K562 (cell line): ENCODE results near the gene MIX23. TPM values are rescaled to one million over a fixed set of nuclear protein-coding genes. Genes with fewer than 3 reads are reported as not detected.

ENCODE experiments used
- CCNT2 ChIP-seq: IDR thresholded peaks from 2 replicates; pipeline ENCODE4 v1.6.1; 2011; ENCODE audit warnings: borderline replicate concordance, low read depth, mild to moderate bottlenecking, moderate library complexity, mixed read lengths, low read length; ENCODE audit not compliant: insufficient read length; ENCODE audit errors: extremely low read depth
- CREB1 ChIP-seq, 2 experiments: sonication (generic) in 1 of 2; formaldehyde crosslinking in 1 of 2; IDR thresholded peaks; 2 replicates each; pipeline versions ENCODE4 v1.6.1 to v1.8.0; 2012 to 2022; ENCODE audit warnings: inconsistent platforms in 1 of 2, mild to moderate bottlenecking in 1 of 2, missing genetic modification reagents in 1 of 2, moderate library complexity in 1 of 2
- HLTF ChIP-seq: fragments of 450-650 bp; IDR thresholded peaks from 2 replicates; pipeline ENCODE4 v1.6.1; 2016
- NFE2L1 ChIP-seq: fragments of 450-650 bp; IDR thresholded peaks from 2 replicates; pipeline ENCODE4 v1.6.1; 2016; ENCODE audit warnings: missing genetic modification characterization, low read depth, mild to moderate bottlenecking, missing compliant biosample characterization, moderate library complexity, borderline replicate concordance
- PYGO2 ChIP-seq: fragments of 450-650 bp; IDR thresholded peaks from 2 replicates; pipeline ENCODE4 v1.6.1; 2016; ENCODE audit warnings: mild to moderate bottlenecking, missing genetic modification characterization, moderate library complexity, missing compliant biosample characterization
- RBM14 ChIP-seq: fragments of 200-400 bp; formaldehyde crosslinking; IDR thresholded peaks from 2 replicates; pipeline ENCODE4 v1.6.1; 2018; ENCODE audit warnings: low read depth, mild to moderate bottlenecking, low read length, moderate library complexity, borderline replicate concordance; ENCODE audit not compliant: insufficient read depth
- RBM25 ChIP-seq: fragments of 200-400 bp; formaldehyde crosslinking; IDR thresholded peaks from 2 replicates; pipeline ENCODE4 v1.6.1; 2018; ENCODE audit warnings: low read length, low read depth, moderate library complexity; ENCODE audit not compliant: severe bottlenecking
- RBM34 ChIP-seq: fragments of 200-400 bp; formaldehyde crosslinking; IDR thresholded peaks from 2 replicates; pipeline ENCODE4 v1.6.1; 2018; ENCODE audit warnings: low read length, borderline replicate concordance; ENCODE audit not compliant: insufficient read depth
- RBM39 ChIP-seq: fragments of 200-400 bp; formaldehyde crosslinking; optimal IDR thresholded peaks from 2 replicates; pipeline ENCODE3; 2018; ENCODE audit warnings: low read depth, low read length
- SMARCE1 ChIP-seq: fragments of 450-650 bp; IDR thresholded peaks from 2 replicates; pipeline ENCODE4 v1.7.1; 2016; ENCODE audit warnings: mild to moderate bottlenecking
- TOE1 ChIP-seq, 2 experiments: fragments of 450-650 bp in 1 of 2; sonication (generic) in 1 of 2; formaldehyde crosslinking in 1 of 2; IDR thresholded peaks; 2 replicates each; pipeline versions ENCODE4 v1.7.1 to v1.8.0; 2016 to 2022; ENCODE audit warnings: borderline replicate concordance in 2 of 2, mild to moderate bottlenecking in 2 of 2, antibody characterized with exemption in 1 of 2, inconsistent platforms in 1 of 2, low read depth in 1 of 2, missing genetic modification reagents in 1 of 2, moderate library complexity in 1 of 2
- ZNF140 ChIP-seq: fragments of 250-450 bp; sonication (Bioruptor Pico); IDR thresholded peaks from 2 replicates; pipeline ENCODE4 v1.8.0; 2021; ENCODE audit warnings: moderate library complexity, mild to moderate bottlenecking, inconsistent platforms
- ZNF408 ChIP-seq: fragments of 250-450 bp; sonication (Bioruptor Pico); IDR thresholded peaks from 2 replicates; pipeline ENCODE4 v1.4.0; 2020; ENCODE audit warnings: low read depth, mild to moderate bottlenecking, moderate library complexity
- ZNF644 ChIP-seq: fragments of 200-800 bp; sonication (Bioruptor generic); IDR thresholded peaks from 2 replicates; pipeline ENCODE4 v1.6.1; 2016; ENCODE audit warnings: low read depth, missing genetic modification characterization, missing compliant biosample characterization
- ZNF785 ChIP-seq: fragments of 250-450 bp; sonication (Bioruptor Pico); IDR thresholded peaks from 2 replicates; pipeline ENCODE4 v1.4.0; 2020; ENCODE audit warnings: mild to moderate bottlenecking
- polyA plus RNA-seq, 8 experiments: library from polyadenylated mRNA; depleted of rRNA in 4 of 8; stranded (reverse) in 5 of 8; unstranded in 3 of 8; fragments of >200 nt; fragmentation: Nextera tagmentation in 2 of 8; fragmentation: Illumina TruSeq in 1 of 8; extraction: Ambion mirVana in 2 of 8; extraction: Trizol in 1 of 8; gene quantifications; 2 replicates each; pipeline versions ENCODE4 v1.2.1 to v1.2.3, GENCODE V29; 2011 to 2014; ENCODE audit warnings: inconsistent platforms in 1 of 8, missing spikeins in 1 of 8
- total RNA-seq, 7 experiments: library from RNA; depleted of rRNA in 6 of 7; stranded (reverse); fragments of >200 nt in 6 of 7; fragmentation: Illumina TruSeq in 2 of 7; extraction: Trizol in 2 of 7; gene quantifications; 2 replicates each; pipeline versions ENCODE4 v1.2.1 to v1.2.3, GENCODE V29; 2011 to 2021; ENCODE audit warnings: low replicate concordance in 1 of 7
- TF ChIP-seq, protein P1 (sequence below): fragments of 450-650 bp; IDR thresholded peaks from 2 replicates; pipeline ENCODE4 v1.6.1; 2018; ENCODE audit not compliant: partially characterized antibody
- TF ChIP-seq, protein P2 (sequence below): fragments of 450-650 bp; IDR thresholded peaks from 2 replicates; pipeline ENCODE4 v1.7.1; 2018; ENCODE audit warnings: mild to moderate bottlenecking, low read depth; ENCODE audit not compliant: partially characterized antibody
- TF ChIP-seq, protein P3 (sequence below): fragments of 450-650 bp; IDR thresholded peaks from 2 replicates; pipeline ENCODE4 v1.6.1; 2016

MIX23 gene
- total and polyA plus RNA-seq, 9 of the 15 experiments (the other 6 are each of a cell fraction or from before 2014, with no cell fraction given) = 45.5 to 185 (median 106) TPM

DNA sequence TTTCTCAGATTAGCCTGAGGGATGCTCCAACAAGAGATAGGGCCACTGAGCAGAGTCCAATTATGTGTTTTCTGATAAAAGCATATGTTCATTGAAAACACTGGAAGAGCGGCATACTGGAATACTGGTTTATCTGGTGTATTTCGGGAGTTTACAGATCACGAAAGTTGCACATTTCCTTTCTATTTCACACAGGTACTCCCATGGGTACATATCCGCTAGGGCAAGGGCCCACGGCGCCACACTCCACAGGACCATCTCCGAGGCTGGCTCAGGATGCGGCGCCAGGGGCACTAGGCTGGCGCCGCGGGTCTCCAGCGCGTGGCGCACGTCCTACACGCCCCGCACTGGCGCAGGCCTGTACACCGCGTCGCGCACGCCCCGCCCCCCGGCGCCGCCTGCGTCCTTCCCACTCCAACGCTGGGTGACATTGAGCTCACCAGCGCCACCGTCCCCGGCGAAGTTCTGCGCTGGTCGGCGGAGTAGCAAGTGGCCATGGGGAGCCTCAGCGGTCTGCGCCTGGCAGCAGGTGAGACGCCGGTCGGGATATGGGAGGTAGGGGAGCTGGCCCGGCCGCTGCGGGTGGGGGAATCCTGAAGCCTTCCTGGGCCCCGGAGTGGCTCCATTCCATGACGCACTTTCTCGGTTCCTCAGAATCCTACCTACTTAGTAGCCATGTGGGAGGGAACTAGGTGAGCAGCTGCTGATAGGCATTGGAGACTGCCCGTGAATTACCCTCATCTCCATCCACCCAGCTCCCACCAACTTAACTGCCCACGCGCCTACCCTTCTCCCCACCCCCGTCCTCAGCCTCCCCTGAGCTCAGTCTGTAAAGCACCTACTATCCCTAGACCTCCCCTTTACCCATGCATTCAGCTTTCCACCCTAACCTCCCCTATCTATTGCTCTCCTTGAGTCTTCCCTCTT, 1.0 kb upstream of the MIX23 start, which contains the start of gene FAM162A (continued):
- TF ChIP-seq CREB1 (IDR thresholded peaks at IDR 0.05) (peak; percentile 91), CREB1 (CRISPR knock-in tag; IDR thresholded peaks at IDR 0.05) (peak; percentile 87), RBM39 (no peak), RBM14 (no peak), SMARCE1 (no peak), RBM25 (no peak), HLTF (no peak), RBM34 (no peak), CCNT2 (peak; percentile 87), TOE1 (IDR thresholded peaks at IDR 0.05; ENCODE audit: borderline replicate concordance) (peak; percentile 45; the same call in 1 of the 2 replicates), TOE1 (CRISPR knock-in tag; IDR thresholded peaks at IDR 0.05; ENCODE audit: borderline replicate concordance, low read depth) (0 out of 2 replicates have a peak, but pooled peaks have one; percentile 21), ZNF785 (CRISPR knock-in tag) (no peak), NFE2L1 (tag) (no peak), ZNF140 (CRISPR knock-in tag) (no peak), PYGO2 (no peak), ZNF408 (CRISPR knock-in tag) (no peak), ZNF644 (tag) (no peak)
- TF ChIP-seq, protein P1, sequence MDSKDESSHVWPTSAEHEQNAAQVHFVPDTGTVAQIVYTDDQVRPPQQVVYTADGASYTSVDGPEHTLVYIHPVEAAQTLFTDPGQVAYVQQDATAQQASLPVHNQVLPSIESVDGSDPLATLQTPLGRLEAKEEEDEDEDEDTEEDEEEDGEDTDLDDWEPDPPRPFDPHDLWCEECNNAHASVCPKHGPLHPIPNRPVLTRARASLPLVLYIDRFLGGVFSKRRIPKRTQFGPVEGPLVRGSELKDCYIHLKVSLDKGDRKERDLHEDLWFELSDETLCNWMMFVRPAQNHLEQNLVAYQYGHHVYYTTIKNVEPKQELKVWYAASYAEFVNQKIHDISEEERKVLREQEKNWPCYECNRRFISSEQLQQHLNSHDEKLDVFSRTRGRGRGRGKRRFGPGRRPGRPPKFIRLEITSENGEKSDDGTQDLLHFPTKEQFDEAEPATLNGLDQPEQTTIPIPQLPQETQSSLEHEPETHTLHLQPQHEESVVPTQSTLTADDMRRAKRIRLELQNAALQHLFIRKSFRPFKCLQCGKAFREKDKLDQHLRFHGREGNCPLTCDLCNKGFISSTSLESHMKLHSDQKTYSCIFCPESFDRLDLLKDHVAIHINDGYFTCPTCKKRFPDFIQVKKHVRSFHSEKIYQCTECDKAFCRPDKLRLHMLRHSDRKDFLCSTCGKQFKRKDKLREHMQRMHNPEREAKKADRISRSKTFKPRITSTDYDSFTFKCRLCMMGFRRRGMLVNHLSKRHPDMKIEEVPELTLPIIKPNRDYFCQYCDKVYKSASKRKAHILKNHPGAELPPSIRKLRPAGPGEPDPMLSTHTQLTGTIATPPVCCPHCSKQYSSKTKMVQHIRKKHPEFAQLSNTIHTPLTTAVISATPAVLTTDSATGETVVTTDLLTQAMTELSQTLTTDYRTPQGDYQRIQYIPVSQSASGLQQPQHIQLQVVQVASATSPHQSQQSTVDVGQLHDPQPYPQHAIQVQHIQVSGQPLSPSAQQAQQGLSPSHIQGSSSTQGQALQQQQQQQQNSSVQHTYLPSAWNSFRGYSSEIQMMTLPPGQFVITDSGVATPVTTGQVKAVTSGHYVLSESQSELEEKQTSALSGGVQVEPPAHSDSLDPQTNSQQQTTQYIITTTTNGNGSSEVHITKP = peak; percentile 77
- TF ChIP-seq, protein P2, sequence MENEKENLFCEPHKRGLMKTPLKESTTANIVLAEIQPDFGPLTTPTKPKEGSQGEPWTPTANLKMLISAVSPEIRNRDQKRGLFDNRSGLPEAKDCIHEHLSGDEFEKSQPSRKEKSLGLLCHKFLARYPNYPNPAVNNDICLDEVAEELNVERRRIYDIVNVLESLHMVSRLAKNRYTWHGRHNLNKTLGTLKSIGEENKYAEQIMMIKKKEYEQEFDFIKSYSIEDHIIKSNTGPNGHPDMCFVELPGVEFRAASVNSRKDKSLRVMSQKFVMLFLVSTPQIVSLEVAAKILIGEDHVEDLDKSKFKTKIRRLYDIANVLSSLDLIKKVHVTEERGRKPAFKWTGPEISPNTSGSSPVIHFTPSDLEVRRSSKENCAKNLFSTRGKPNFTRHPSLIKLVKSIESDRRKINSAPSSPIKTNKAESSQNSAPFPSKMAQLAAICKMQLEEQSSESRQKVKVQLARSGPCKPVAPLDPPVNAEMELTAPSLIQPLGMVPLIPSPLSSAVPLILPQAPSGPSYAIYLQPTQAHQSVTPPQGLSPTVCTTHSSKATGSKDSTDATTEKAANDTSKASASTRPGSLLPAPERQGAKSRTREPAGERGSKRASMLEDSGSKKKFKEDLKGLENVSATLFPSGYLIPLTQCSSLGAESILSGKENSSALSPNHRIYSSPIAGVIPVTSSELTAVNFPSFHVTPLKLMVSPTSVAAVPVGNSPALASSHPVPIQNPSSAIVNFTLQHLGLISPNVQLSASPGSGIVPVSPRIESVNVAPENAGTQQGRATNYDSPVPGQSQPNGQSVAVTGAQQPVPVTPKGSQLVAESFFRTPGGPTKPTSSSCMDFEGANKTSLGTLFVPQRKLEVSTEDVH = no peak
- TF ChIP-seq, protein P3, sequence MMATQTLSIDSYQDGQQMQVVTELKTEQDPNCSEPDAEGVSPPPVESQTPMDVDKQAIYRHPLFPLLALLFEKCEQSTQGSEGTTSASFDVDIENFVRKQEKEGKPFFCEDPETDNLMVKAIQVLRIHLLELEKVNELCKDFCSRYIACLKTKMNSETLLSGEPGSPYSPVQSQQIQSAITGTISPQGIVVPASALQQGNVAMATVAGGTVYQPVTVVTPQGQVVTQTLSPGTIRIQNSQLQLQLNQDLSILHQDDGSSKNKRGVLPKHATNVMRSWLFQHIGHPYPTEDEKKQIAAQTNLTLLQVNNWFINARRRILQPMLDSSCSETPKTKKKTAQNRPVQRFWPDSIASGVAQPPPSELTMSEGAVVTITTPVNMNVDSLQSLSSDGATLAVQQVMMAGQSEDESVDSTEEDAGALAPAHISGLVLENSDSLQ = peak; percentile 44; the same call in 1 of the 2 replicates
